CD4-positive, alpha-beta memory T cell (primary cell): Measurements from ENCODE around the gene NMNAT3. TPM values are rescaled to one million over a fixed set of nuclear protein-coding genes. Genes with fewer than 3 reads are reported as not detected.

Experiments
- CTCF ChIA-PET: fragments of 350-600 bp; sonication (Branson Sonifier 250); formaldehyde crosslinking; loops from one replicate; lab custom pipeline; 2021; ENCODE audit warnings: inconsistent platforms; ENCODE audit not compliant: partially characterized antibody; lab: Charles Lee
- POLR2A ChIA-PET: fragments of 350-600 bp; sonication (Branson Sonifier 250); formaldehyde crosslinking; loops from one replicate; lab custom pipeline; 2021; ENCODE audit not compliant: partially characterized antibody; lab: Charles Lee
- DNase-seq, 5 donors: peaks; one replicate each; pipeline versions ENCODE4 v3.0.0 to v3.0.0-alpha.2; 2020 to 2022; ENCODE audit warnings: mixed read lengths in 1 of 5
- H3K27ac ChIP-seq: one replicate; pipeline ENCODE4 v1.7.0; 2013; ENCODE audit warnings: low read depth, low read length
- H3K27me3 ChIP-seq: 2 replicates; pipeline ENCODE4 v1.7.0; 2013; ENCODE audit warnings: mild to moderate bottlenecking, low read length, moderate library complexity; ENCODE audit not compliant: insufficient read depth
- H3K36me3 ChIP-seq: 2 replicates; pipeline ENCODE4 v1.7.0; 2013; ENCODE audit warnings: mild to moderate bottlenecking, low read length, moderate library complexity; ENCODE audit not compliant: insufficient read depth
- H3K4me1 ChIP-seq: 2 replicates; pipeline ENCODE4 v1.7.0; 2013; ENCODE audit warnings: mild to moderate bottlenecking, low read length, moderate library complexity; ENCODE audit not compliant: insufficient read depth
- H3K4me3 ChIP-seq, 2 donors: one replicate each; pipeline ENCODE4 v1.7.0; 2013; ENCODE audit warnings: low read length in 2 of 2, mild to moderate bottlenecking in 1 of 2
- H3K9me3 ChIP-seq, 2 donors: one replicate each; pipeline ENCODE4 v1.7.0; 2013; ENCODE audit warnings: low read length in 2 of 2, control low read depth in 1 of 2; ENCODE audit not compliant: control insufficient read depth in 1 of 2
- H3K27ac Mint-ChIP-seq, 7 donors: one replicate each; pipeline ENCODE4 v1.8.0; 2020 to 2021; ENCODE audit warnings: mixed read lengths in 7 of 7, mild to moderate bottlenecking in 6 of 7, inconsistent platforms in 3 of 7, moderate library complexity in 3 of 7
- H3K27me3 Mint-ChIP-seq, 2 donors: one replicate each; pipeline ENCODE4 v1.8.0; 2020 to 2021; ENCODE audit warnings: mixed read lengths in 2 of 2
- H3K36me3 Mint-ChIP-seq, 2 donors: one replicate each; pipeline ENCODE4 v1.8.0; 2020 to 2021; ENCODE audit warnings: mixed read lengths in 2 of 2, inconsistent platforms in 1 of 2, mild to moderate bottlenecking in 1 of 2
- H3K4me1 Mint-ChIP-seq, 4 donors: one replicate each; pipeline ENCODE4 v1.8.0; 2020 to 2021; ENCODE audit warnings: mixed read lengths in 4 of 4, mild to moderate bottlenecking in 1 of 4
- H3K4me3 Mint-ChIP-seq, 8 donors: one replicate each; pipeline ENCODE4 v1.8.0; 2020 to 2021; ENCODE audit warnings: mixed read lengths in 8 of 8, mild to moderate bottlenecking in 7 of 8, moderate library complexity in 6 of 8, inconsistent platforms in 3 of 8
- H3K9me3 Mint-ChIP-seq, 8 donors: one replicate each; pipeline ENCODE4 v1.8.0; 2020 to 2021; ENCODE audit warnings: mixed read lengths in 8 of 8, mild to moderate bottlenecking in 5 of 8, inconsistent platforms in 3 of 8, moderate library complexity in 1 of 8
- intact Hi-C: fragments of 100-400 bp; cut with micrococcal nuclease; formaldehyde crosslinking; loops from one replicate; pipeline ENCODE4 v1.15.1; 2023
- polyA plus RNA-seq, 2 donors: library from polyadenylated mRNA; unstranded; fragments of 300-500 nt; fragmentation: Illumina TruSeq; gene quantifications; one replicate each; pipeline ENCODE4 v1.2.3, GENCODE V29; 2021
- total RNA-seq, 2 experiments: library from RNA; stranded (reverse); gene quantifications; one replicate each; pipeline ENCODE4 v1.2.3, GENCODE V29; 2021

The NMNAT3 gene
- total and polyA plus RNA-seq, 4 experiments from 2014 or later, result 1.6 to 4.0 (median 2.2) TPM

DNA sequence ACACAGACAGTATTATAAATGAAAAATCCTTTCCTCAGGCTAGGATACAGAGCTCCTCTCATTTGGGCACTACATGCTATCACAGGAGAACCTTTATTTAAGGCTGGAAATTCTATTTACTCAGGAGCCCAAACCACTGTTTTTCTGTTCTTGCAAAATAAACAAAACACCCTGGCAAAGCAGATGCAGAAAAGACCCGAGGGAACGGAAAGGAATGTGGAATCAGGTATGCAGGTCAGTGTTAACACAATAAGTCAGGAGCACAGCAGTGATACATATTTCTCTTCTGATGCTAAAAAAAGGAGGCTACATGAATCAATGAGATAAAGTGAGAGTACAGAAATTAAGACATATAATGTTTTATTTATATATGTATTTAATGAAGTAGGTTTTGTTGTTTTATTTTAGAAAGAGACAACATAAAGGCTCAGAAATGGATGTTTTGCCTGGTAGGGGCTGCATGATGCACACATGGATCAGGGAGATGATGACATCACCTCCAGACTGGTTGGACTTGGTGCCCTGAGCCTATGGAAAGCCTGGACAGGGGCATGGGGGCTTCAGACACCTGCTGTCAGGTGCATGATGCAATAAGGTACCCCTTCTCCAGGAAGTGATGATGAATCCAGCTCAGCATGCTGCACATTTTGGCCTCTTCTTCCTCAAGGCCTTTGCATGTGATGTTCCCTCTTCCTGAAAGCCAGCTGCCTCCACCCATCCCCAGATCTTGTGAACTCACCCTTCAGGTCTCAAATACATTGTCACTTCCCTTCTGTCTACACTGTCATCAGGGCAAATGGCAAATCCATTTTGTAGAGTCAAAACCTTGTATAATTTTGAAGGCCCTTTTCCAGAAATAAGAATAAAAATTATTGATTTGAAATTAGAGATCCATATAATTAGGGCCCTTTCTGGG lies 119.2 kb downstream of the NMNAT3 start:
- Histone ChIP-seq H3K9me3 (no peaks in the 10 kb centered on the region), H3K4me3 (no peak overlapping the region), H3K27ac (no peak overlapping the region), H3K36me3 (no peaks in the 10 kb centered on the region), H3K27me3 (no peaks in the 10 kb centered on the region), H3K4me1 (no peaks in the 10 kb centered on the region)
- CTCF ChIA-PET, result no interaction called here
- POLR2A ChIA-PET, result no interaction called here
- Mint-ChIP-seq H3K27me3 (no peaks in the 10 kb centered on the region), H3K4me3 (no peak overlapping the region), H3K27ac (no peak overlapping the region), H3K9me3 (no peaks in the 10 kb centered on the region), H3K36me3 (no peaks in the 10 kb centered on the region), H3K4me1 (no peaks in the 10 kb centered on the region)
- DNase-seq, result no peak
- intact Hi-C loops, result no loop called here

GRCh38 chr3:139557041-139557440 lies 120.7 kb downstream of the NMNAT3 start:
- no peaks in the 10 kb centered on the region for H3K4me1 Mint-ChIP-seq
- no peak overlapping the region for H3K4me3 ChIP-seq
- H3K36me3 ChIP-seq, result no peaks in the 10 kb centered on the region
- ChIA-PET CTCF (no interaction called here), POLR2A (no interaction called here)
- H3K27ac ChIP-seq, result no peak overlapping the region
- no peaks in the 10 kb centered on the region for H3K4me1 ChIP-seq
- DNase-seq, result no peak
- H3K36me3 Mint-ChIP-seq, result no peaks in the 10 kb centered on the region
- peaks cover 0 to 5% of the 10 kb centered on the region in 2 donors for H3K27me3 Mint-ChIP-seq
- H3K9me3 ChIP-seq, result no peaks in the 10 kb centered on the region
- no peak overlapping the region for H3K4me3 Mint-ChIP-seq
- H3K9me3 Mint-ChIP-seq, result no peaks in the 10 kb centered on the region
- intact Hi-C loops, result no loop called here
- no peaks in the 10 kb centered on the region for H3K27me3 ChIP-seq
- H3K27ac Mint-ChIP-seq, result no peak overlapping the region

DNA sequence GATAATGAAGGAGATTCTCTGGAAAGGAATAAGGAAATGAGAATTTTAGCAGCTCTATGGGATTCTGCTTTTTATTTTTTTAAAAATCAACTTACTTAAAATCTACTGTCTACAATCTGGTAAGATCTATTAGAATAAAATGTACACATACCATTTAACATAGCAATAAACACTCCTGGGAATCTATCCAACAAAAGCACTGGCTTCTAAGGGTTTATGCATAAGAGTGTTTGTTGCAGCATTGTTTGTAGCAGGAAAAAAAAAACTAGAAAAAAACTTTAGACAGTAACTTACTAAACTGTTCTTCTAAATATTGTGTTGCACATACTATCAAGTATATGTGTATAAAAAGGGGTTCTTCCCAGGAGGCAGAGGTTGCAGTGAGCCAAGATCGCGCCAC lies 122.5 kb downstream of the NMNAT3 start:
- no peak overlapping the region for H3K4me3 Mint-ChIP-seq
- H3K9me3 Mint-ChIP-seq, result no peaks in the 10 kb centered on the region
- no peak overlapping the region for H3K27ac ChIP-seq
- peaks cover 0 to 5% of the 10 kb centered on the region in 2 donors for H3K27me3 Mint-ChIP-seq
- no peaks in the 10 kb centered on the region for H3K36me3 ChIP-seq
- H3K4me1 ChIP-seq, result no peaks in the 10 kb centered on the region
- ChIA-PET POLR2A (no interaction called here), CTCF (no interaction called here)
- intact Hi-C loops, result no loop called here
- H3K4me3 ChIP-seq, result no peak overlapping the region
- no peak for DNase-seq
- no peaks in the 10 kb centered on the region for H3K4me1 Mint-ChIP-seq
- H3K9me3 ChIP-seq, result no peaks in the 10 kb centered on the region
- no peaks in the 10 kb centered on the region for H3K36me3 Mint-ChIP-seq
- H3K27me3 ChIP-seq, result no peaks in the 10 kb centered on the region
- H3K27ac Mint-ChIP-seq, result no peak overlapping the region

- no peaks in the 10 kb centered on the region for H3K36me3 Mint-ChIP-seq
- H3K4me3 ChIP-seq, result no peak overlapping the region
- H3K4me1 ChIP-seq, result no peaks in the 10 kb centered on the region
- peaks cover 4 to 5% of the 10 kb centered on the region in 2 donors for H3K27me3 Mint-ChIP-seq
- no peaks in the 10 kb centered on the region for H3K27me3 ChIP-seq
- no peaks in the 10 kb centered on the region for H3K36me3 ChIP-seq
- CTCF ChIA-PET, result no interaction called here
- no peaks in the 10 kb centered on the region for H3K9me3 ChIP-seq
- intact Hi-C loops, result no loop called here
- no peak for DNase-seq
- H3K27ac ChIP-seq, result no peak overlapping the region
- H3K9me3 Mint-ChIP-seq, result no peaks in the 10 kb centered on the region
- no peak overlapping the region for H3K27ac Mint-ChIP-seq
- POLR2A ChIA-PET, result no interaction called here
- H3K4me1 Mint-ChIP-seq, result no peaks in the 10 kb centered on the region
- no peak overlapping the region for H3K4me3 Mint-ChIP-seq
These were observed 123.1 kb downstream of the NMNAT3 start for GRCh38 chr3:139554628-139555027.

GRCh38 chr3:139552632-139553365 lies 125.0 kb downstream of the NMNAT3 start:
- Mint-ChIP-seq H3K36me3 (no peaks in the 10 kb centered on the region), H3K9me3 (no peaks in the 10 kb centered on the region), H3K4me3 (no peak overlapping the region), H3K4me1 (no peaks in the 10 kb centered on the region), H3K27me3 (peaks cover 4 to 5% of the 10 kb centered on the region in 2 donors), H3K27ac (no peak overlapping the region)
- no peaks in the 10 kb centered on the region for H3K36me3 ChIP-seq
- intact Hi-C loops, result no loop called here
- H3K4me3 ChIP-seq, result no peak overlapping the region
- H3K27me3 ChIP-seq, result no peaks in the 10 kb centered on the region
- POLR2A ChIA-PET, result no interaction called here
- no peak for DNase-seq
- H3K9me3 ChIP-seq, result no peaks in the 10 kb centered on the region
- no peak overlapping the region for H3K27ac ChIP-seq
- CTCF ChIA-PET, result no interaction called here
- H3K4me1 ChIP-seq, result no peaks in the 10 kb centered on the region

GRCh38 chr3:139548801-139549200 lies 129.0 kb downstream of the NMNAT3 start:
- H3K27ac Mint-ChIP-seq, result no peak overlapping the region
- DNase-seq, result no peak
- no peak overlapping the region for H3K4me3 Mint-ChIP-seq
- Histone ChIP-seq H3K4me1 (no peaks in the 10 kb centered on the region), H3K27me3 (no peaks in the 10 kb centered on the region), H3K36me3 (no peaks in the 10 kb centered on the region), H3K4me3 (no peak overlapping the region), H3K27ac (no peak overlapping the region), H3K9me3 (no peaks in the 10 kb centered on the region)
- POLR2A ChIA-PET, result no interaction called here
- H3K36me3 Mint-ChIP-seq, result no peaks in the 10 kb centered on the region
- H3K4me1 Mint-ChIP-seq, result no peaks in the 10 kb centered on the region
- intact Hi-C loops, result no loop called here
- peaks cover 4 to 6% of the 10 kb centered on the region in 2 donors for H3K27me3 Mint-ChIP-seq
- H3K9me3 Mint-ChIP-seq, result no peaks in the 10 kb centered on the region
- CTCF ChIA-PET, result no interaction called here

- CTCF ChIA-PET, result no interaction called here
- Histone ChIP-seq H3K27ac (no peak overlapping the region), H3K4me3 (no peak overlapping the region), H3K4me1 (no peaks in the 10 kb centered on the region), H3K36me3 (no peaks in the 10 kb centered on the region), H3K9me3 (no peaks in the 10 kb centered on the region), H3K27me3 (no peaks in the 10 kb centered on the region)
- no peaks in the 10 kb centered on the region for H3K4me1 Mint-ChIP-seq
- POLR2A ChIA-PET, result no interaction called here
- H3K4me3 Mint-ChIP-seq, result no peak overlapping the region
- DNase-seq, result no peak
- H3K27ac Mint-ChIP-seq, result no peak overlapping the region
- no peaks in the 10 kb centered on the region for H3K9me3 Mint-ChIP-seq
- H3K27me3 Mint-ChIP-seq, result peaks cover 3 to 4% of the 10 kb centered on the region in 2 donors
- H3K36me3 Mint-ChIP-seq, result no peaks in the 10 kb centered on the region
- intact Hi-C loops, result no loop called here
These were observed 130.1 kb downstream of the NMNAT3 start for GRCh38 chr3:139547666-139548065.
